Astrocyte of the spinal cord (primary cell): ENCODE measurements around the gene MELTF.

ENCODE experiments used
- DNase-seq: peaks from one replicate; pipeline ENCODE4 v3.0.0; 2011; ENCODE audit warnings: low read depth, low spot score
- H3K4me3 ChIP-seq: 2 replicates; pipeline ENCODE4 v1.5.1; 2011; ENCODE audit warnings: low read depth, mild to moderate bottlenecking, low read length, moderate library complexity
- CTCF ChIP-seq: IDR thresholded peaks from 2 replicates; pipeline ENCODE4 v1.5.1; 2012; ENCODE audit warnings: low read depth, mild to moderate bottlenecking, low read length, inconsistent platforms
- in situ Hi-C: cut with HindIII; loops from 2 replicates; pipeline ENCODE4 v1.10.0; 2017; ENCODE audit warnings: low sequenced_read_pairs

The MELTF gene

GRCh38 chr3:197009532-197010019 is 20.0 kb downstream of the MELTF start:
- DNase-seq: no peak
- H3K4me3 ChIP-seq: no peak overlapping the region
- no peak for TF ChIP-seq CTCF
- in situ Hi-C loops: no loop called here

GRCh38 chr3:197008436-197009209 is 21.0 kb downstream of the MELTF start:
- in situ Hi-C loops: no loop called here
- no peak for TF ChIP-seq CTCF
- no peak for DNase-seq
- no peak overlapping the region for H3K4me3 ChIP-seq

GRCh38 chr3:197007953-197008352 is 21.7 kb downstream of the MELTF start:
- in situ Hi-C loops: no loop called here
- DNase-seq: no peak
- H3K4me3 ChIP-seq: no peak overlapping the region
- no peak for TF ChIP-seq CTCF

- in situ Hi-C loops: no loop called here
- DNase-seq: no peak
- no peak overlapping the region for H3K4me3 ChIP-seq
- no peak for TF ChIP-seq CTCF
Observed at GRCh38 chr3:197007296-197007940, 22.2 kb downstream of the MELTF start.

- in situ Hi-C loops: no loop called here
- no peak for TF ChIP-seq CTCF
- H3K4me3 ChIP-seq: no peak overlapping the region
- DNase-seq: no peak
Observed at GRCh38 chr3:197006860-197007259, 22.8 kb downstream of the MELTF start.

GRCh38 chr3:197006446-197006845 is 23.2 kb downstream of the MELTF start:
- no peak for DNase-seq
- in situ Hi-C loops: no loop called here
- no peak overlapping the region for H3K4me3 ChIP-seq
- TF ChIP-seq CTCF: no peak
